ENCODE measurements around the gene SUPT7L. TPM values are rescaled to one million over a fixed set of nuclear protein-coding genes. Genes with fewer than 3 reads are reported as not detected.

The SUPT7L gene
- total and polyA plus RNA-seq, 2 of the 13 experiments (the other 11 are each of a cell fraction or from before 2014, with no cell fraction given): 32.9 to 77.5 TPM

- ChIA-PET CTCF (ENCODE audit: low intra/inter-chr PET ratio, low total read pairs) (no interaction called here), POLR2A (no interaction called here)
- no peaks in the 10 kb centered on the region for H3K4me1 ChIP-seq (ENCODE audit: insufficient read depth, low read length)
- no peak overlapping the region for H3K27ac ChIP-seq (ENCODE audit: extremely low read length, insufficient read depth, low read length)
- H3K27me3 ChIP-seq (ENCODE audit: control insufficient read depth in 1 of 2, insufficient read depth in 2 of 2, low read length in 2 of 2): no peaks in the 10 kb centered on the region
- no peak overlapping the region for H2AFZ ChIP-seq (ENCODE audit: low read length)
- H3K9ac ChIP-seq (ENCODE audit: insufficient read depth, low read depth, low read length): no peak overlapping the region
- no TSS peak for BruUV-seq (replicated peaks)
- H3K9me3 ChIP-seq (ENCODE audit: low read length): no peaks in the 10 kb centered on the region
- no peaks in the 10 kb centered on the region for H4K20me1 ChIP-seq (ENCODE audit: insufficient read depth, low read length)
- TF ChIP-seq NFYC (CRISPR knock-in tag; IDR thresholded peaks at IDR 0.05) (no peak), HNRNPK (IDR thresholded peaks at IDR 0.05; ENCODE audit: low read depth, low read length, poor library complexity, severe bottlenecking) (peak; percentile 28)
- in situ Hi-C loops (cut with HindIII; ENCODE audit: extremely low pct_ligation_motif_present, low pct_unique_long_range_greater_than_20kb): no loop called here
- intact Hi-C loops (cut with micrococcal nuclease; ENCODE audit: unreplicated experiment): no loop called here
- no peak for FAIRE-seq
- H3K4me2 ChIP-seq (ENCODE audit: low read depth, low read length): no peak overlapping the region
- DNase-seq (ENCODE audit: low spot score): no peak
- H3K36me3 ChIP-seq (replicated peaks in 1 of 2; ENCODE audit: control insufficient read depth in 1 of 2, insufficient read depth in 2 of 2, low read length in 2 of 2): peaks cover 9 to 48% of the 10 kb centered on the region in 2 experiments
- H3K79me2 ChIP-seq (ENCODE audit: insufficient read depth, low read length): no peaks in the 10 kb centered on the region
- no peak overlapping the region for H3K4me3 ChIP-seq (replicated peaks in 1 of 3; ENCODE audit: insufficient read depth in 1 of 3, low read depth in 2 of 3, low read length in 3 of 3)
- ATAC-seq: no peak
Observed at GRCh38 chr2:27690052-27690451, 26.6 kb upstream of the SUPT7L start.

GRCh38 chr2:27689424-27689823, 26.0 kb upstream of the SUPT7L start:
- Histone ChIP-seq H3K4me1 (ENCODE audit: insufficient read depth, low read length) (no peaks in the 10 kb centered on the region), H4K20me1 (ENCODE audit: insufficient read depth, low read length) (no peaks in the 10 kb centered on the region), H3K27ac (ENCODE audit: extremely low read length, insufficient read depth, low read length) (no peak overlapping the region), H2AFZ (ENCODE audit: low read length) (no peak overlapping the region), H3K4me2 (ENCODE audit: low read depth, low read length) (no peak overlapping the region), H3K36me3 (replicated peaks in 1 of 2; ENCODE audit: control insufficient read depth in 1 of 2, insufficient read depth in 2 of 2, low read length in 2 of 2) (peaks cover 9 to 50% of the 10 kb centered on the region in 2 experiments), H3K9ac (ENCODE audit: insufficient read depth, low read depth, low read length) (no peak overlapping the region), H3K79me2 (ENCODE audit: insufficient read depth, low read length) (no peaks in the 10 kb centered on the region), H3K27me3 (ENCODE audit: control insufficient read depth in 1 of 2, insufficient read depth in 2 of 2, low read length in 2 of 2) (no peaks in the 10 kb centered on the region), H3K4me3 (replicated peaks in 1 of 3; ENCODE audit: insufficient read depth in 1 of 3, low read depth in 2 of 3, low read length in 3 of 3) (no peak overlapping the region), H3K9me3 (ENCODE audit: low read length) (no peaks in the 10 kb centered on the region)
- DNase-seq (ENCODE audit: low spot score) (no peak), FAIRE-seq (no peak), ATAC-seq (no peak)
- no TSS peak for BruUV-seq (replicated peaks)
- in situ Hi-C loops (cut with HindIII; ENCODE audit: extremely low pct_ligation_motif_present, low pct_unique_long_range_greater_than_20kb) (no loop called here), intact Hi-C loops (cut with micrococcal nuclease; ENCODE audit: unreplicated experiment) (no loop called here)
- POLR2A ChIA-PET: no interaction called here
- 85% methylated on average over 2 of the region's 2 CpGs for WGBS (ENCODE audit: low lambda C conversion rate)
- CTCF ChIA-PET (ENCODE audit: low intra/inter-chr PET ratio, low total read pairs): no interaction called here
- TF ChIP-seq NR3C1 (CRISPR knock-in tag; IDR thresholded peaks at IDR 0.05): no peak
- TF ChIP-seq ZNF124 (CRISPR knock-in tag; IDR thresholded peaks at IDR 0.05): no peak
- TF ChIP-seq ZNF776 (CRISPR knock-in tag; IDR thresholded peaks at IDR 0.05): no peak
- no peak for TF ChIP-seq CEBPZ (IDR thresholded peaks at IDR 0.05; ENCODE audit: low read length)
